ENCODE results near the gene RGL1. TPM values are rescaled to one million over a fixed set of nuclear protein-coding genes. Genes with fewer than 3 reads are reported as not detected.

RGL1 gene
- total RNA-seq, 1 experiment from 2014 or later: 1.3 TPM

DNA sequence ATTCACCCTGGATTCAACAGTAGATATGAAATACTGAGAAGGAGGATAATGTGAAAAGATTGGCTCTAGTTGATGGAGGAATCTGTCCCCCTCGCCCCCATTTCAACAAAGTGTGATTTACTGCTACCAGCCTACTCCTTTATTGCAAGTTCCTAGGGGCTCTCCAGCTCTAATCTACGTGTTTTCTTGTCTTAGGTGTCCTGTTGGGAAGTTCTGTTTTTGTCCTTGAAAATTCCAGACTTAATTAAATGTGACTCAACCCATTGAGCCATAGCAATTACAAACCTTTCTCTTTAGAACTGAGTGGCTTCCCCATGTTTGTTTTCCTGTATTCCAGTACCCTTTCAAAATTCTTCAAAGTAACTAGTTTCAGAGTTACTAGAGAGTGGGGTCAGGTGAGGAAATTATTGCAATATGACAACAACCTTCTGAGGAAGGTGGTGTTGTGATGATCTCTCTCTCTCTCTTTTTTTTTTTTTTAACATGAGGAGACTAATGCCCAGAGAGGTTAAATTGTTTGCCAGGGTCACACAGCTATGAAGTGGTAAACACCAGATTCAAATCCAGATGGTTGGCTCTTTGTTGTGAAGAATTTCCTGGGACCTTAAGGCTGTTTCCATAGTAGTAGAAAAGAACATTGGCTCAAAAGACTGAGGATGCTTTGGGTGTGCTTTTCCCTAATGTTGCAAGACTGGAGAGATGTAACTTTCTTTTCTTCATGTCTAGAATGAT, 3.5 kb downstream of the RGL1 start:
- Histone ChIP-seq H3K27ac (ENCODE audit: low read depth, low read length) (no peak overlapping the region), H3K9me2 (ENCODE audit: insufficient read depth) (no peaks in the 10 kb centered on the region), H3K4me1 (ENCODE audit: control insufficient read depth in 1 of 2, insufficient read depth in 2 of 2, low read length in 2 of 2) (peaks cover 0 to 21% of the 10 kb centered on the region in 2 experiments; a peak in 1 of 4 replicates), H3K27me3 (ENCODE audit: insufficient read depth, low read length) (no peaks in the 10 kb centered on the region), H3K36me3 (ENCODE audit: control insufficient read depth in 1 of 2, insufficient read depth in 2 of 2, low read length in 2 of 2) (no peaks in the 10 kb centered on the region), H3K9me3 (ENCODE audit: control insufficient read depth in 1 of 2, insufficient read depth in 1 of 2, low read depth in 1 of 2, low read length in 2 of 2) (no peaks in the 10 kb centered on the region), H3K9ac (ENCODE audit: low read length) (no peak overlapping the region), H3K79me2 (ENCODE audit: insufficient read depth, low read length) (no peaks in the 10 kb centered on the region), H2AFZ (ENCODE audit: low read depth, low read length, poor library complexity, severe bottlenecking) (no peak overlapping the region), H3K4me3 (replicated peaks in 1 of 2; ENCODE audit: low read depth in 1 of 2, low read length in 2 of 2) (no peak overlapping the region), H3K4me2 (ENCODE audit: low read length) (no peak overlapping the region), H4K20me1 (ENCODE audit: insufficient read depth) (no peaks in the 10 kb centered on the region)
- CTCF ChIA-PET: no interaction called here
- BruUV-seq (replicated peaks): no TSS peak
- POLR2A ChIA-PET: no interaction called here
- TF ChIP-seq EZH2 (IDR thresholded peaks at IDR 0.05): no peak
- TF ChIP-seq CBX3 (IDR thresholded peaks at IDR 0.05; ENCODE audit: low read depth): no peak
- TF ChIP-seq ZFX (IDR thresholded peaks at IDR 0.05): no peak
- no peak for TF ChIP-seq SP1 (IDR thresholded peaks at IDR 0.05; ENCODE audit: low read depth)
- no peak for TF ChIP-seq ATF3 (IDR thresholded peaks at IDR 0.05)
- no peak for TF ChIP-seq POLR2AphosphoS5 (IDR thresholded peaks at IDR 0.05; ENCODE audit: low read depth, low read length)
- no peak for TF ChIP-seq FOSL1 (IDR thresholded peaks at IDR 0.05; ENCODE audit: low read depth)
- TF ChIP-seq, protein P1, sequence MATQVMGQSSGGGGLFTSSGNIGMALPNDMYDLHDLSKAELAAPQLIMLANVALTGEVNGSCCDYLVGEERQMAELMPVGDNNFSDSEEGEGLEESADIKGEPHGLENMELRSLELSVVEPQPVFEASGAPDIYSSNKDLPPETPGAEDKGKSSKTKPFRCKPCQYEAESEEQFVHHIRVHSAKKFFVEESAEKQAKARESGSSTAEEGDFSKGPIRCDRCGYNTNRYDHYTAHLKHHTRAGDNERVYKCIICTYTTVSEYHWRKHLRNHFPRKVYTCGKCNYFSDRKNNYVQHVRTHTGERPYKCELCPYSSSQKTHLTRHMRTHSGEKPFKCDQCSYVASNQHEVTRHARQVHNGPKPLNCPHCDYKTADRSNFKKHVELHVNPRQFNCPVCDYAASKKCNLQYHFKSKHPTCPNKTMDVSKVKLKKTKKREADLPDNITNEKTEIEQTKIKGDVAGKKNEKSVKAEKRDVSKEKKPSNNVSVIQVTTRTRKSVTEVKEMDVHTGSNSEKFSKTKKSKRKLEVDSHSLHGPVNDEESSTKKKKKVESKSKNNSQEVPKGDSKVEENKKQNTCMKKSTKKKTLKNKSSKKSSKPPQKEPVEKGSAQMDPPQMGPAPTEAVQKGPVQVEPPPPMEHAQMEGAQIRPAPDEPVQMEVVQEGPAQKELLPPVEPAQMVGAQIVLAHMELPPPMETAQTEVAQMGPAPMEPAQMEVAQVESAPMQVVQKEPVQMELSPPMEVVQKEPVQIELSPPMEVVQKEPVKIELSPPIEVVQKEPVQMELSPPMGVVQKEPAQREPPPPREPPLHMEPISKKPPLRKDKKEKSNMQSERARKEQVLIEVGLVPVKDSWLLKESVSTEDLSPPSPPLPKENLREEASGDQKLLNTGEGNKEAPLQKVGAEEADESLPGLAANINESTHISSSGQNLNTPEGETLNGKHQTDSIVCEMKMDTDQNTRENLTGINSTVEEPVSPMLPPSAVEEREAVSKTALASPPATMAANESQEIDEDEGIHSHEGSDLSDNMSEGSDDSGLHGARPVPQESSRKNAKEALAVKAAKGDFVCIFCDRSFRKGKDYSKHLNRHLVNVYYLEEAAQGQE (IDR thresholded peaks at IDR 0.05; ENCODE audit: low read depth): no peak
- TF ChIP-seq SIN3A (IDR thresholded peaks at IDR 0.05; ENCODE audit: low read depth): no peak
- TF ChIP-seq ZNF274 (IDR thresholded peaks at IDR 0.05; ENCODE audit: low read depth, low read length): no peak
- TF ChIP-seq, protein P2, sequence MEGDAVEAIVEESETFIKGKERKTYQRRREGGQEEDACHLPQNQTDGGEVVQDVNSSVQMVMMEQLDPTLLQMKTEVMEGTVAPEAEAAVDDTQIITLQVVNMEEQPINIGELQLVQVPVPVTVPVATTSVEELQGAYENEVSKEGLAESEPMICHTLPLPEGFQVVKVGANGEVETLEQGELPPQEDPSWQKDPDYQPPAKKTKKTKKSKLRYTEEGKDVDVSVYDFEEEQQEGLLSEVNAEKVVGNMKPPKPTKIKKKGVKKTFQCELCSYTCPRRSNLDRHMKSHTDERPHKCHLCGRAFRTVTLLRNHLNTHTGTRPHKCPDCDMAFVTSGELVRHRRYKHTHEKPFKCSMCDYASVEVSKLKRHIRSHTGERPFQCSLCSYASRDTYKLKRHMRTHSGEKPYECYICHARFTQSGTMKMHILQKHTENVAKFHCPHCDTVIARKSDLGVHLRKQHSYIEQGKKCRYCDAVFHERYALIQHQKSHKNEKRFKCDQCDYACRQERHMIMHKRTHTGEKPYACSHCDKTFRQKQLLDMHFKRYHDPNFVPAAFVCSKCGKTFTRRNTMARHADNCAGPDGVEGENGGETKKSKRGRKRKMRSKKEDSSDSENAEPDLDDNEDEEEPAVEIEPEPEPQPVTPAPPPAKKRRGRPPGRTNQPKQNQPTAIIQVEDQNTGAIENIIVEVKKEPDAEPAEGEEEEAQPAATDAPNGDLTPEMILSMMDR (IDR thresholded peaks at IDR 0.05 in 2 of 3, conservative IDR thresholded peaks at IDR 0.05 in 1 of 3; ENCODE audit: borderline replicate concordance in 1 of 3, insufficient read depth in 1 of 3, low read depth in 2 of 3, low read length in 2 of 3): no peak
- no peak for TF ChIP-seq ELF1 (IDR thresholded peaks at IDR 0.05; ENCODE audit: borderline replicate concordance, low read depth)
- no peak for TF ChIP-seq TCF7L2 (IDR thresholded peaks at IDR 0.05; ENCODE audit: borderline replicate concordance, extremely low read depth, insufficient read depth, insufficient read length)
- no peak for TF ChIP-seq JUND (IDR thresholded peaks at IDR 0.05)
- ATAC-seq (no peak), DNase-seq (ENCODE audit: low read depth, low spot score) (no peak)
- RAD21 ChIA-PET (ENCODE audit: low non-redundant PET in 1 of 2, low total read pairs in 2 of 2, uncharacterized antibody in 2 of 2, unreplicated experiment in 2 of 2): no interaction called here
- intact Hi-C loops (cut with micrococcal nuclease): no loop called here
